ENCODE measurements around the gene HSF4. TPM values are rescaled to one million over a fixed set of nuclear protein-coding genes. Genes with fewer than 3 reads are reported as not detected.

Gene HSF4
- polyA plus RNA-seq, 2 of the 4 experiments (the other 2 are of a cell fraction) = 8.3 to 15.3 TPM

- TF ChIP-seq BCL3 (IDR thresholded peaks at IDR 0.05) = peak; percentile 36; the same call in 1 of the 3 replicates
- TF ChIP-seq E2F6 (IDR thresholded peaks at IDR 0.05; ENCODE audit: borderline replicate concordance, low read depth) = peak; percentile 84
- peak; percentile 75 for TF ChIP-seq USF2 (IDR thresholded peaks at IDR 0.05)
- no peak for TF ChIP-seq KDM5A (IDR thresholded peaks at IDR 0.05)
- peak; percentile 5; the same call in 1 of the 3 replicates for TF ChIP-seq SMC3 (IDR thresholded peaks at IDR 0.05)
- peak; percentile 40; the same call in 1 of the 2 replicates for TF ChIP-seq MYC (IDR thresholded peaks at IDR 0.05; ENCODE audit: borderline replicate concordance, low read length)
- no peak for TF ChIP-seq RFX5 (IDR thresholded peaks at IDR 0.05)
These were observed 9.5 kb downstream of the HSF4 start (continued) for GRCh38 chr16:67173808-67174705.

GRCh38 chr16:67174706-67175231 lies 10.2 kb downstream of the HSF4 start:
- CTCF ChIA-PET = interaction anchor here (0.7 to 20.5 kb wide), 10 partner anchors 11 to 307 kb away, joined by 3 to 314 read pairs (median 5); partner anchors contain the start of genes ATP6V0D1, B3GNT9, EXOC3L1 and FBXL8
- Histone ChIP-seq H3K4me3 (peak overlapping the region; percentile 50), H3K27ac (peak overlapping the region; percentile 84 to 87), H3K4me2 (peak overlapping the region; percentile 88), H3K4me1 (peaks cover 38% of the 10 kb centered on the region), H3K9me3 (no peaks in the 10 kb centered on the region)
- POLR2A ChIA-PET = interaction anchor here (0.6 to 1.2 kb wide), 2 partner anchors 10 to 14 kb away, joined by 3 to 7 read pairs; no protein-coding TSS in a partner anchor
- WGBS (ENCODE audit: missing lambda C conversion rate) = 92% methylated on average over 23 of the region's 31 CpGs
- TF ChIP-seq JUN (IDR thresholded peaks at IDR 0.05) (no peak), FOXS1 (CRISPR knock-in tag; IDR thresholded peaks at IDR 0.05) (no peak), ZNF302 (CRISPR knock-in tag; IDR thresholded peaks at IDR 0.05) (no peak)
- ATAC-seq (no peak), FAIRE-seq (no peak), DNase-seq (ENCODE audit: low read depth in 1 of 2, low spot score in 1 of 2) (no peak)

- no peak overlapping the region for H3K4me3 ChIP-seq
- ATAC-seq (no peak), DNase-seq (ENCODE audit: low read depth in 1 of 2, low spot score in 1 of 2) (no peak), FAIRE-seq (no peak)
- 91% methylated on average over 9 of the region's 12 CpGs for WGBS (ENCODE audit: missing lambda C conversion rate)
- CTCF ChIA-PET = interaction anchor here (1.0 to 20.5 kb wide), 12 partner anchors 9 to 224 kb away, joined by 3 to 314 read pairs (median 6); partner anchors contain the start of genes B3GNT9, EXOC3L1, FBXL8 and MATCAP1
- POLR2A ChIA-PET = no interaction called here
- H3K4me2 ChIP-seq = no peak overlapping the region
- peaks cover 33% of the 10 kb centered on the region for H3K4me1 ChIP-seq
- no peaks in the 10 kb centered on the region for H3K9me3 ChIP-seq
- no peak overlapping the region for H3K27ac ChIP-seq
- TF ChIP-seq CBX8 (IDR thresholded peaks at IDR 0.05) (no peak), HDAC2 (IDR thresholded peaks at IDR 0.05) (no peak), FOSL2 (IDR thresholded peaks at IDR 0.05) (no peak), FOSL2 (CRISPR knock-in tag; IDR thresholded peaks at IDR 0.05) (no peak), TFCP2L1 (CRISPR knock-in tag; IDR thresholded peaks at IDR 0.05) (no peak), GATA3 (IDR thresholded peaks at IDR 0.05; ENCODE audit: borderline replicate concordance) (no peak), ESRRA (IDR thresholded peaks at IDR 0.05; ENCODE audit: borderline replicate concordance, low read length) (no peak), E2F6 (IDR thresholded peaks at IDR 0.05; ENCODE audit: borderline replicate concordance, low read depth) (no peak), CTCF (IDR thresholded peaks at IDR 0.05) (no peak), RCOR1 (IDR thresholded peaks at IDR 0.05; ENCODE audit: low read depth, low read length) (no peak), BCL3 (IDR thresholded peaks at IDR 0.05) (no peak), CHD4 (IDR thresholded peaks at IDR 0.05; ENCODE audit: borderline replicate concordance) (no peak), HOXB5 (CRISPR knock-in tag; IDR thresholded peaks at IDR 0.05) (no peak), JUNB (IDR thresholded peaks at IDR 0.05) (no peak), RFX5 (IDR thresholded peaks at IDR 0.05) (no peak), REST (IDR thresholded peaks at IDR 0.05) (no peak)
These were observed 12.1 kb downstream of the HSF4 start for GRCh38 chr16:67176662-67177061.
